Tibial nerve (tissue), 3 donors: Measurements from ENCODE around the gene GMEB2.

Experiments used
- CTCF ChIP-seq, 5 experiments: fragments of 200-600 bp in 3 of 5; fragments of 450-650 bp in 2 of 5; sonication (generic) in 3 of 5; IDR thresholded peaks; one replicate each; pipeline ENCODE4 v1.5.1; 2016 to 2019; ENCODE audit warnings: antibody characterized with exemption in 5 of 5, mild to moderate bottlenecking in 3 of 5, moderate library complexity in 2 of 5
- POLR2A ChIP-seq, 2 donors: fragments of 450-650 bp; IDR thresholded peaks; one replicate each; pipeline ENCODE4 v1.6.1; 2017; ENCODE audit warnings: antibody characterized with exemption in 2 of 2, mild to moderate bottlenecking in 2 of 2, moderate library complexity in 2 of 2

- TF ChIP-seq CTCF (IDR thresholded peaks at IDR 0.05): no peak
- TF ChIP-seq POLR2A (IDR thresholded peaks at IDR 0.05): no peak
These were observed 29.0 kb downstream of the GMEB2 start for GRCh38 chr20:63597651-63598478.
